HG02798 (cell line): Measurements from ENCODE around the gene MICU2.
"Not testable (repeated sequence)": the region's sequence is repeated elsewhere in the genome, so short reads cannot be mapped to it uniquely, and the experiment has no call there.

Source experiments
- ATAC-seq: cut with Tn5 transposase; IDR thresholded peaks from one replicate; pipeline ENCODE4 v1.9.1; 2021; ENCODE audit warnings: mild to moderate bottlenecking; ENCODE audit not compliant: unreplicated experiment, poor library complexity

Gene MICU2

GRCh38 chr13:21595546-21595822 is 8.5 kb downstream of the MICU2 start:
- ATAC-seq: peak; percentile 79

- peak; percentile 80 for ATAC-seq
These were observed 9.0 kb downstream of the MICU2 start for GRCh38 chr13:21594715-21595545.

- not testable (repeated sequence) for ATAC-seq
These were observed 13.1 kb downstream of the MICU2 start for GRCh38 chr13:21590665-21591456.

- ATAC-seq: no peak
These were observed 13.7 kb downstream of the MICU2 start for GRCh38 chr13:21590231-21590630.

- ATAC-seq: not testable (repeated sequence)
These were observed 14.5 kb downstream of the MICU2 start for GRCh38 chr13:21589510-21589909.

GRCh38 chr13:21588411-21588810 is 15.6 kb downstream of the MICU2 start:
- ATAC-seq: not testable (repeated sequence)

- ATAC-seq: no peak
These were observed 18.9 kb downstream of the MICU2 start for GRCh38 chr13:21584973-21585592.

- no peak for ATAC-seq
These were observed 20.5 kb downstream of the MICU2 start for GRCh38 chr13:21583478-21583877.

- no peak for ATAC-seq
These were observed 23.2 kb downstream of the MICU2 start for GRCh38 chr13:21580736-21581135.

GRCh38 chr13:21579754-21580316 is 24.1 kb downstream of the MICU2 start:
- peak; percentile 74 for ATAC-seq

- no peak for ATAC-seq
These were observed 25.2 kb downstream of the MICU2 start for GRCh38 chr13:21578748-21579147.

- no peak for ATAC-seq
These were observed 27.5 kb downstream of the MICU2 start for GRCh38 chr13:21576426-21576825.

GRCh38 chr13:21573920-21574712 is 29.9 kb downstream of the MICU2 start:
- ATAC-seq: no peak

- ATAC-seq: no peak
These were observed 34.3 kb downstream of the MICU2 start for GRCh38 chr13:21569686-21570085.

GRCh38 chr13:21568854-21569253 is 35.1 kb downstream of the MICU2 start:
- no peak for ATAC-seq

GRCh38 chr13:21567714-21568113 is 36.3 kb downstream of the MICU2 start:
- ATAC-seq: no peak

- no peak for ATAC-seq
These were observed 46.0 kb downstream of the MICU2 start for GRCh38 chr13:21557995-21558394.

GRCh38 chr13:21556051-21556450 is 47.9 kb downstream of the MICU2 start:
- ATAC-seq: no peak

- not testable (repeated sequence) for ATAC-seq
These were observed 50.7 kb downstream of the MICU2 start for GRCh38 chr13:21553261-21553660.

GRCh38 chr13:21550918-21551317 is 53.1 kb downstream of the MICU2 start:
- no peak for ATAC-seq
